ENCODE results near the gene STXBP6.

Gene STXBP6

DNA sequence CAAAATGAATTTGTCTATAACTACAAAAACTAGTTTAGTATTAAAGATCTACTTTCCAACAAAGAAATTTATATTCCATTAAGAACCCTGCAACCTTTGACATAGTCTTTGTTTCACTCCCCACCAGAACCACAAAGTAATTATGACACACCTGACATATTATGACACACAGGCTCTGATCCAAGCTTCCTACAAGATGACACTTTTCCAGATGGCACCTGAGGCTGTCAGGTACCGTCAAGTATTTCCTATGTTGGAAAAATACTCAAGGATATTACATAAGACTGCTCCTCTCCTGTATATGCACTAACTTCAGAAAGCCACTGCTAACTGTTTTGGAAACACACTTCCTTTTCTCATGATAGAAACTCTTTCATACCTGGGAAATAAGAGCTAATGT lies 38.9 kb downstream of the STXBP6 start:
- DNase-seq = no peak

DNA sequence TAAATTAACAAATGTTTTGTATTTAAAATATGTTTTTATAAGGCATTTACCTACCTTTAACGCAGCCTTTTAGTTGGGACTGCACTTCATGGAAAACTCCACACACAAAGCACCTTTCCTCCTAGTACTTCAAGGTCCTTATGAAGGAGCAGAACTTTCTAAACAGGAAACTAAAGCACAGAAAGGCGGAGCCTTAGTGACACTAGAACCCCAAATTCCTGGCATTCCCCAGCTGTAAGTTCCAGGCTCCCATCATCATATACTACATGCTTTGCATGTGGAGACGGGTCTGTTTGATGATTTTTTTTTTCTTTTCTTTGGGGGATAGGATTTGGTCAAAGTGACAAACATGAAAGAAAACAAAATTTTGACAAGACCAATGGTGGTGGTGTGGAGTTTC lies 39.5 kb downstream of the STXBP6 start:
- DNase-seq = no peak

DNA sequence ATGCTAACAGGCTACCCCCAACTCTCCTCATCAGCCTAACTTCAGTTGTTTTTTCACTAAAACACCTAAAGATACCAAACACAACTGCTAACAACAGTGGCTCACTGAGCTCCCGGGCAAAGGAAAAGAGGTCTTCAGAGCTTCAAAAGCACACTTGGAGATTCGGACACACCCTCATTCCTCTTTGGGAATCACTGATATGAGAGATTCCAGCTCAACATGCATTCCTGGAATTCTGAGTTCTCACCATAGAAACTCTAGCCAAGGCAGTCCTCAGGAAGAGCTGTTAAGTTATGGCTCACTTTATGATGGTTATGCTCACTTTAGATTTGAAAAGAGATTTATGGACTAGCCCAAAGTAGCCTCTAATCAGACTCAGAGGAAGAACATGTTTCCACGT lies 40.1 kb downstream of the STXBP6 start:
- DNase-seq = no peak

DNA sequence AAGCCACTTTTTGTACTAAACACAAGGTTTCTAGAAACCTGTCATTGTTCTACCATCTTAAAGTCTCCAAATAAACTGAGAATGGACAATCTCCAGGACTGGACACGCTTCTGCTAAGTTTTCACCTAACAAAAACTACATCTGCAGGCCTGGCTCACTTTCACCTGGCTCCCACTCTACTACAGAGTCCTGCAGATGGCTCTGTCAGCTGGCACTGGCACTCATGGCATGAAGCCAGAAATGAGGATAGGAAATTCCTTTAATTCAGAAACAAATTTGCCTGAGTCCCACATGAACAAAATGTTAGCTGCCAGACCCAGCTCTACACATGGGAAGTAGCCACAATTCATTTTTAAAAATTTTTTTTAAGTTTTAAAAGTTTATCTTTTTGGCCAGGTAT lies 42.1 kb downstream of the STXBP6 start:
- DNase-seq = no peak

DNA sequence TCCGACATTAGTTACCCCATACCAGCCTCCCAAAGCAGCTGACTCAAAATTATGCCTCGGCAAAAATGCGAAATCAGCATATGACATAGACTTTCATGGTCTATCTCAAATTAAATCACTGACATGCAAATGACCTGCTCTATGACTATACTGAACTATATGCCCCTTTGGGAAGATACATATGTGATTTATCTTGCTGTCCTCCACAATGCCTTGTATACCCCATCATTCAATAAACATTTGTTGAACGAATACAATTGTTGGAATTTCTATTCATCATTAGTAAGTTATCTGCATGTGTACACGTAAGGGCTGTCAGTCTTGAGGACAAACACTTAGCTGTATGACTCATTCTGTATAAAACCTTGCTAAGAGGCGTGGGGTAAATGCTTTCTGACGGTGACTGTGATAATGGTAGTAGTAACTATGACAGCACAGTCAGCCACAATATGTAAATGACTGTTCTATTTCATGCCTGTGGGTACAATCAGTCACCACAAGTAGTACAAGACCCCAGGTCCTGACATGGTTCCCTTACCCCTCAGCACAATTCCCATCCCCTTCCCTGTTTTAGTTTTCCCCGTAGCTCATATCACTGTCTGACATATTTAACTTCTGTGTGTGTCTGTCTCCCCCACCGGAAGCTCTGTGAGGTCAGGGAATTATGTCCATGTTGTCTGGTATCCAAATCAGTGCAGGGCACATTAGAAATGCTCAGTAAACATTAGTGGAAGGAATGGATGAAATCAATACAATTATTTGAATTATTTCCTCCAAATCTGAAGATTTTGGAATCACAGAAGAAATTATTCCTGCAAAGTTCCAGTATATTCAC lies 42.8 kb downstream of the STXBP6 start:
- DNase-seq = no peak

DNA sequence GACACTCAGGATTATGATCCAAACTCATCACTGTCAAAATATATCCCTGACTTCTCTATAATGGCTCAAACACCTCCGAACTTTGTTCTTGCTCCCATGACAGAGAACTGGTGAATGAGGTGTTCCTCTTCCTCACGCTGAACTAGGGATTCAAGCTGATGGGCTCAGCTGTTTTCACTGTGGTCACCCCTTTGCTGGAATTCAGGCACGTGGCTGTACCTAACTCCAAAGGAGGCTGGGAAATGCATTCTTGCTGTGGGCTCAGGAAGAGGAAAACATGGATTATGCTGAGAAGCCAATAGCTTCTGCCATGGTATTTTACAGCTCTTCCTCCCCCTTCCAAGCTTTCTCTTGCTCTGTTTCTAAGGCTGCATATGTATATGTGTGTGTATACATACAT lies 43.9 kb downstream of the STXBP6 start:
- DNase-seq = no peak

- DNase-seq = no peak
Observed at GRCh38 chr14:25004389-25004809, 45.5 kb downstream of the STXBP6 start.

DNA sequence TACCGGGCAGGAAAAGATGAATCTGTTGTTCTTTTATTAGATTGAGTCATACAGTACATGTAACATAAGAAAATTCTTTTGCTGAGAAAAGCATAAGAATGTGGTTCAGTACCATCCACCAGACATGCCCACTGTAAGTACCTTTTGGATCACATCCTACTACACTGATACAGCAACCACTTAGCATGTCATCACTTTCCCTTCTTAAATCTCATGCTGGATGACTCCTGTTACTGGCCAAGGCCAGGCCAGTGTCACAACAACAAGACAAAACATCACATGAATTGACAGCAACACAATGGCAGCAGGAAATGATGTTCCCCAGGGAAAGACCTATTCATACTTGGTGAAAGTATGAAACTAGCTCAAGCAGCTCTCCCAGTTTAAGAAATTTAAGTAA lies 46.4 kb downstream of the STXBP6 start:
- no peak for DNase-seq

- no peak for DNase-seq
Observed at GRCh38 chr14:25001601-25002000, 48.3 kb downstream of the STXBP6 start.

DNA sequence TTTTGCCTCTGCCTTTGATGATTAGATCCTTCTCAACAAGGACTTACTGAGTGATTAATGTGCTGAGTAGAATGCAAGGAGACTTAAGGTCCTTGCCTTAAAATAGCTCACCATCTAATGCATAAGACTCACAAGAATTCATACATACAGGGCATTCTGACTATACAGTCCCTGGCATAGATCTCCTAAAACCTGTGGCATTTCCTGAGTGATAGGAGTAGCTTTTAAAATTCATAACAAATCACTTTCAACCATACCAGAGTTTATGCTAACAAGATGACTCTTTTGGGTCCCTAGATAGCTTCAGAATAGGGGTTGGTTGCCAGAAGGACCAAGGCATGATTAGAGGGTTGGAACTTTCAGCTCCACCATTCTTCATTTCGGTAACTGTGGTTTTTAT lies 48.8 kb downstream of the STXBP6 start:
- no peak for DNase-seq

DNA sequence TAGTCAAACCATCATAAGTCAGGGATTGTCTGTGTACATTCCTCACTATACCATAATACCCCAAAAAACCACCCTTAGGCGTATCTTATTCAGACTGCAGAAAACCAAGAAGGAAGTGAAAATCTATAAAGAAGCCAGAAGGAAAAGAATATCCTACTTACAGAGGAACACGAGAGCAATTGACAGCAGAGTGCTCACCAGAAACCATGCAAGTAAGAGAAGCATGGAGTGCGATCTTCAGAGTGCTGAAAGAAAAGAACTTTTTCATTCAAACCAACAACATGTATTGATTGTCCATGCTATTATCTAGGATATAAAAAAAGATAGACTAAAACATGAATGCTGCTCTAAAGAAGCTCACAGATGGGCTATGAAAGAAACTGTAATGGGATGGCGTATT lies 50.8 kb downstream of the STXBP6 start:
- no peak for DNase-seq

- DNase-seq = no peak
Observed at GRCh38 chr14:24996930-24997725, 52.8 kb downstream of the STXBP6 start.

GRCh38 chr14:24995016-24995415 lies 54.9 kb downstream of the STXBP6 start:
- no peak for DNase-seq

DNA sequence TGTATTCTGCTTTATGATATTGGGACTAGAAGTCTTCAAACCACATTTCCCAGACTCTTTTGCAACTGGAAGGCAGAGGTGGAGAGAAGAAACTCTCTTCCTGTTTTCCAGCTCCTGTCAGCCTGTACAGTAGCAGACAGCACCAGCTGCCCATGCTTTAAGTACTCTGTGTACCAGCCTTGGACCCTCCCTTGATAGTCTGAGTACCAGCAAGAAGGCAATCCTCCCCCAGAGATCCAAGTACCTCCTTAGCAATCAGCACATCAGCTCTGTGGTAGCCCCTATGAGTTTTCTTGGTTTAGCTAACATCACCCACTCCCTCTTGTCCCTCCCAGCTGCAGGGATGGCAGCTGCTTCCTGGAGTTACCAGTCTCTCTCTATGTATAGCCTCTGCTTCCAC lies 56.3 kb downstream of the STXBP6 start:
- no peak for DNase-seq

- DNase-seq = no peak
Observed at GRCh38 chr14:24992624-24993360, 57.2 kb downstream of the STXBP6 start.

GRCh38 chr14:24991821-24992220 lies 58.1 kb downstream of the STXBP6 start:
- DNase-seq = no peak

DNA sequence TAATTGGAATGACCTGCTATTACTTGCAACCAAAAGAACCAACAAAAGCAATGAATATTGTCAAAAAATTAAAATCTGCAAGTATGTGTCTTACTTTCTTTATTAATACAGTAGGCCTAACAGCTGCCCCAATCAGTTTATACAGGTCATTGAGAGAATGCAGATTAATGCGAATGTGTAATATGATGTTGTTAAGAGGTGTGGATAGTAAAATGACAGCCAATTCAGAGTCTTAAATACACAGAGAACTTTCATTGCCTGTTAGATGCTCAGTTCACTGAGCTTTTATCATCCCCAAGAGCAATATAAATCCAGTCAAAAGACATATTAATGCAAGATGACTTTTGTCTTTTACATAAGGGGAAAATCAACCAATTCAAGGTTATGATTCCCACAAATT lies 58.7 kb downstream of the STXBP6 start:
- DNase-seq = no peak

DNA sequence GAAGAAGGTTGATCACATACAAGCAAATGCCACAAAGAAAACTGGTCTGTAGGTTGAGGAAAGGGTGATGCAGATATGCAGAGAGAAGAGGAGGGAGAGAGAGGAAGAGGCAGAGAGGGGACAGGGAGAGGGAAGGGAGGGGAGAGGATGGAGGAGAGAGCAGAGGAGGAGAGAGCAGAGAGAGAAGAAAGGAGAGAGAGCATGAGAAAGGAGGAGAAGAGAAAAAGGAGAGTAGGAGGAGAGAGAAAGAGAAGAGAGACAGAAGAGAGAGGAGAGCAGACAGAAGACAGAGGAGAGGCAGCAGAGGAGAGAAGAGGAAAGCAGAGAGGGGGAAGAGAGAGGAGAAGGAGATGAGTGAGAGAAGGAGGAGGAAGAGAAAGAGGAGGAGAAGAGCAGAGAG lies 59.2 kb downstream of the STXBP6 start:
- DNase-seq = no peak

DNA sequence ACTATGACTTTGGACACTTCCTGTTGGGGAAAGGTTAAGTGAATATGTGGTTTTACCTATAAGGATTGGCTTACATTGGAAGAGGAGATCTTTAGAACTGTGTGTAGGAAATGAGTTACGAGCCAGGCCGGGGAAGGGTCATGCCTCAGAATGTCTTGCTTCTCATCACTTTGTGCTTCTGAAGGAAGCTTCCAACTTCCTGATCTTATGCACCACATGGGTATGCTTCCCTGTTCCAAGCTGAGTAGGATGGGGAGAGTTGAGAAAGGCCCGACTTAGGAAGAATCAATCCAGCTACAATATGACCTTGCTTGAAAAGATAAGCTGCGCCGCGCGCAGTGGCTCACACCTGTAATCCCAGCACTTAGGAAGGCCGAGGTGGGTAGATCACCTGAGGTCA lies 59.9 kb downstream of the STXBP6 start:
- no peak for DNase-seq

DNA sequence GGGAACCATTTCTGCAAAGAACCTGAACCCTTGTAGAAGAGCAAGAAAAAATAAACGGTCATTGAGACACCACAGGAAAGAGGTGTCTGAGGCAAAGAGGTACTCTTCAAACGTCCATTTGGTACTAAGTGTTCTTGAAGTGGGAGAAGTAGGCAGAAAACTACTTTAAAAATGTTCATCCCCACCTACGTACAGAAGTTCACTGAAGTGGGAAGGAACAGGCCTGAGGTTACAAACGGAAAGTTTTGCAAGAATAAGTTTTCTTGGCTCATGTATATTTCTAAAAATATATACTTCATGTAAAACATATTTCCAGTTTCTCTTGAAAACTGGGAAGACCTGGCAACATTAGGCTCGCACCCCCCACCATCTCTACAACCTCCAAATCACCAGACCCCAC lies 61.2 kb downstream of the STXBP6 start:
- no peak for DNase-seq

GRCh38 chr14:24986206-24986893 lies 63.6 kb downstream of the STXBP6 start:
- no peak for DNase-seq

GRCh38 chr14:24984846-24985589 lies 64.9 kb downstream of the STXBP6 start:
- no peak for DNase-seq

All from stimulated activated CD4-positive, alpha-beta T cell treated with anti-CD3 and anti-CD28 coated beads, Interleukin-15, amount 100 ng/mL, for 24 hours (primary cell).